Stimulated activated CD4-positive, alpha-beta T cell treated with anti-CD3 and anti-CD28 coated beads, TNF-alpha, amount 100 ng/mL, for 24 hours (primary cell): ENCODE data around the gene DAAM1.

ENCODE experiments used
- DNase-seq, 3 experiments: peaks; one replicate each; pipeline ENCODE4 v3.0.0-alpha.2; 2020; ENCODE audit warnings: low read depth in 3 of 3

DAAM1 gene

GRCh38 chr14:59221568-59221967, 33.1 kb downstream of the DAAM1 start:
- DNase-seq, result no peak

GRCh38 chr14:59224341-59224740, 35.9 kb downstream of the DAAM1 start:
- DNase-seq, result no peak

GRCh38 chr14:59225281-59225680, 36.8 kb downstream of the DAAM1 start:
- DNase-seq, result no peak

- DNase-seq, result no peak
These were observed 40.0 kb downstream of the DAAM1 start for GRCh38 chr14:59228421-59228820.

GRCh38 chr14:59229653-59230406, 41.4 kb downstream of the DAAM1 start:
- no peak for DNase-seq

GRCh38 chr14:59236195-59236594, 47.7 kb downstream of the DAAM1 start:
- DNase-seq, result no peak

GRCh38 chr14:59238216-59238615, 49.7 kb downstream of the DAAM1 start:
- DNase-seq, result no peak

GRCh38 chr14:59239022-59239421, 50.6 kb downstream of the DAAM1 start:
- DNase-seq, result no peak

- no peak for DNase-seq
These were observed 51.9 kb downstream of the DAAM1 start for GRCh38 chr14:59240356-59240755.

GRCh38 chr14:59241121-59241520, 52.7 kb downstream of the DAAM1 start:
- no peak for DNase-seq

GRCh38 chr14:59243174-59243573, 54.7 kb downstream of the DAAM1 start:
- no peak for DNase-seq

GRCh38 chr14:59244581-59244980, 56.1 kb downstream of the DAAM1 start:
- no peak for DNase-seq

GRCh38 chr14:59245809-59246295, 57.4 kb downstream of the DAAM1 start:
- no peak for DNase-seq

GRCh38 chr14:59246566-59246965, 58.1 kb downstream of the DAAM1 start:
- no peak for DNase-seq

- DNase-seq, result no peak
These were observed 59.5 kb downstream of the DAAM1 start for GRCh38 chr14:59247801-59248584.

GRCh38 chr14:59249029-59249428, 60.6 kb downstream of the DAAM1 start:
- DNase-seq, result no peak

- DNase-seq, result no peak
These were observed 63.6 kb downstream of the DAAM1 start for GRCh38 chr14:59251811-59252771.

GRCh38 chr14:59252772-59253500, 64.5 kb downstream of the DAAM1 start:
- DNase-seq, result no peak

GRCh38 chr14:59253527-59253926, 65.1 kb downstream of the DAAM1 start:
- no peak for DNase-seq

- DNase-seq, result no peak
These were observed 65.9 kb downstream of the DAAM1 start for GRCh38 chr14:59254146-59254910.
